GM08714 (cell line): ENCODE results near the gene PLEKHJ1.

Experiments
- H3K4me3 ChIP-seq: fragments of 200-500 bp; sonication (Bioruptor generic); 2 replicates; pipeline ENCODE4 v1.5.1; 2014; ENCODE audit warnings: mild to moderate bottlenecking, low read length, inconsistent platforms
- ZNF274 ChIP-seq: IDR thresholded peaks from 2 replicates; pipeline ENCODE4 v1.6.1; 2012; ENCODE audit warnings: mild to moderate bottlenecking, low read depth, low read length

The PLEKHJ1 gene

GRCh38 chr19:2255982-2256685 is 20.0 kb upstream of the PLEKHJ1 start, which contains the start of gene JSRP1:
Gene JSRP1, minus strand, starts transcription at chr19:2256417. Its CDS starts 1,103 bp downstream, at chr19:2255314.
- no peak within 1 kb of the TSS; the same call in 1 of the 2 replicates for H3K4me3 ChIP-seq
- no peak for TF ChIP-seq ZNF274

GRCh38 chr19:2255112-2255845 is 19.1 kb upstream of the PLEKHJ1 start:
- TF ChIP-seq ZNF274, result no peak
- H3K4me3 ChIP-seq, result no peak overlapping the region; the same call in 1 of the 2 replicates

- no peak for TF ChIP-seq ZNF274
- H3K4me3 ChIP-seq, result no peak overlapping the region
Measured at GRCh38 chr19:2254064-2254872, 18.1 kb upstream of the PLEKHJ1 start.

GRCh38 chr19:2253106-2254063 is 17.3 kb upstream of the PLEKHJ1 start:
- H3K4me3 ChIP-seq, result no peak overlapping the region
- no peak for TF ChIP-seq ZNF274

GRCh38 chr19:2252797-2253105 is 16.6 kb upstream of the PLEKHJ1 start:
- TF ChIP-seq ZNF274, result no peak
- H3K4me3 ChIP-seq, result no peak overlapping the region

- no peak for TF ChIP-seq ZNF274
- no peak overlapping the region for H3K4me3 ChIP-seq
Measured at GRCh38 chr19:2252055-2252796, 16.1 kb upstream of the PLEKHJ1 start.

GRCh38 chr19:2251106-2252054 is 15.3 kb upstream of the PLEKHJ1 start:
- TF ChIP-seq ZNF274, result no peak
- H3K4me3 ChIP-seq, result no peak overlapping the region

- TF ChIP-seq ZNF274, result no peak
- no peak overlapping the region for H3K4me3 ChIP-seq
Measured at GRCh38 chr19:2250766-2251105, 14.6 kb upstream of the PLEKHJ1 start.

- TF ChIP-seq ZNF274, result no peak
- no peak overlapping the region for H3K4me3 ChIP-seq
Measured at GRCh38 chr19:2249880-2250765, 14.0 kb upstream of the PLEKHJ1 start.

- no peak for TF ChIP-seq ZNF274
- no peak within 1 kb of the TSS for H3K4me3 ChIP-seq
Measured at GRCh38 chr19:2249010-2249866, 13.1 kb upstream of the PLEKHJ1 start, which contains the start of gene AMH. Gene AMH, plus strand, starts transcription at chr19:2249323. Its CDS starts 10 bp downstream, at chr19:2249333.
